Activated T-helper 1 cell treated with anti-CD3 and anti-CD28 coated beads, Interleukin-12 subunit alpha, Interleukin-12 subunit beta, Interleukin-2, Interleukin-4 antibody, amounts not matched to agents 30 ng/mL and 10 ng/mL and 1 ng/mL, durations not matched to agents 14 hours and 24 hours and 36 hours (primary cell): ENCODE measurements around the gene CACNG7. TPM values are rescaled to one million over a fixed set of nuclear protein-coding genes. Genes with fewer than 3 reads are reported as not detected.
"Not testable (repeated sequence)": the region's sequence is repeated elsewhere in the genome, so short reads cannot be mapped to it uniquely, and the experiment has no call there.

Experiments
- DNase-seq: peaks from one replicate; pipeline ENCODE4 v3.0.0; 2021; ENCODE audit warnings: low spot score
- H3K27ac Mint-ChIP-seq: one replicate; pipeline ENCODE4 v1.8.0; 2021; ENCODE audit warnings: mild to moderate bottlenecking, mixed read lengths
- H3K27me3 Mint-ChIP-seq: one replicate; pipeline ENCODE4 v1.8.0; 2022; ENCODE audit warnings: mild to moderate bottlenecking, moderate library complexity, mixed read lengths; ENCODE audit not compliant: insufficient read depth
- H3K36me3 Mint-ChIP-seq: one replicate; pipeline ENCODE4 v1.8.0; 2021; ENCODE audit warnings: low read depth, mixed read lengths
- H3K4me1 Mint-ChIP-seq: one replicate; pipeline ENCODE4 v1.8.0; 2021; ENCODE audit warnings: low read depth, mixed read lengths
- H3K4me3 Mint-ChIP-seq: one replicate; pipeline ENCODE4 v1.8.0; 2021; ENCODE audit warnings: mild to moderate bottlenecking, moderate library complexity, mixed read lengths
- H3K9me3 Mint-ChIP-seq: one replicate; pipeline ENCODE4 v1.8.0; 2021; ENCODE audit warnings: mixed read lengths
- intact Hi-C: fragments of 100-400 bp; cut with micrococcal nuclease; formaldehyde crosslinking; loops from one replicate; pipeline ENCODE4 v1.15.1; 2024
- total RNA-seq: library from RNA; stranded (reverse); gene quantifications from 2 replicates; pipeline ENCODE4 v1.2.3, GENCODE V29; 2022

Gene CACNG7
- total RNA-seq, 1 donor from 2014 or later: not detected

DNA sequence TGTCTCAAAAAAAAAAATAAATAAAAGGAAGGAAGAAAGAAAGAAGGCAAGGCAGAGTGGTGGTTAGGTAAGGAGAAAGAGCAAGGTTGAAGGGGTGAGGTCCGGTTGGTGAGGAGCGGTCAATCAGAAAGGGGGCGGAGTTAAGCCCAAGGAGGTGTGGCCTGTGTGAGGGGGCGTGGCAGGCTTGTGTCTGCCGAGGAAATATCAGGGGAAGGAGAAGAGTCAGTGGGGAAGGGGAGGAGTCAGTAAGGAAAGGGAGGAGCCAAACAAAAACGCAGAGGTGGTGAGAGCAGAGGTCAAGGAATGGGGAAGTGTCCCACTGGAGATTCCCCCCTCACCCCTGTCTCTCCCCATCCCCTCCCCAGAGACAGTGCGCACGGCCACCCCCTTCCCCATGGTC lies 5.9 kb downstream of the CACNG7 start:
- Mint-ChIP-seq H3K36me3 (no peaks in the 10 kb centered on the region), H3K4me3 (no peak overlapping the region), H3K4me1 (no peaks in the 10 kb centered on the region), H3K27ac (no peak overlapping the region), H3K9me3 (no peaks in the 10 kb centered on the region), H3K27me3 (peaks cover 14% of the 10 kb centered on the region)
- intact Hi-C loops: no loop called here
- no peak for DNase-seq

DNA sequence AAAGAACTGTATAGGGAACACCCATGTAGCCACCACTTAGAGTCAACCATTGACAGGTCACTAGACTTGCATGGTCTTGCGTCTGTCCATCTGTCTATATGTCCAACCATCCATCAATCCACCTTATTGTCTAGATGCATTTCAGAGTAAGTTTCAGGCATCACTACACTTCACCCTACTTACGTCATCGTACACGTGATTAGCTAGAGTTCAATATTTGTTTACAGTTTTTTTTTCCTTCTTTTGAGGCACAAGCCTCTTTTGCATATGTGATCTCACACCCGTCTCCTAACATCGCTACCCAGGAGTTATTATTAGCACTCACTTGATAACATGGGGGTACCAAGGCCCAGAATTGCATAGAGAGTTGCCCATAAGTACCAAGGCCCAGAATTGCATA lies 6.9 kb downstream of the CACNG7 start:
- H3K27ac Mint-ChIP-seq: no peak overlapping the region
- no peaks in the 10 kb centered on the region for H3K4me1 Mint-ChIP-seq
- H3K4me3 Mint-ChIP-seq: no peak overlapping the region
- no peaks in the 10 kb centered on the region for H3K9me3 Mint-ChIP-seq
- peaks cover 4% of the 10 kb centered on the region for H3K27me3 Mint-ChIP-seq
- intact Hi-C loops: no loop called here
- DNase-seq: no peak
- no peaks in the 10 kb centered on the region for H3K36me3 Mint-ChIP-seq

DNA sequence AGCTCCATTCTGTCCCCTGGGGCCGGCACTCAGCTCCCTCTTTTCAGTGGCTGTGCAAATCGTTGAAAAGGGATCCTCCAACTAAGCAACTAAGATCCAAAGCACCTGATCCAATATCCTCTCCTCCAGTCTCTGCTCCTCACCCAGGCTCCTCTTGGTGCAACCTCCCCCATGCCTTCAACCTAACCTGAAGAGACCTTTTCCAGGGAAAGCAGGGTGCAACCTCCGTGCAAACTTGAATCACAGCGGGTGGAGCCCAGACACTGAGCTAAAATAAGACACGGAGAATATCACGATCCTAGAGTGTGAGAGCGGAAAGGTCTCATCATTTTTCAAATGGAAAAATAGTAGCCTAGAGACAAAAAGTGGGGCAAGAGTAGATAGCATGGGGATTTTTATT lies 8.3 kb downstream of the CACNG7 start:
- Mint-ChIP-seq H3K4me1 (no peaks in the 10 kb centered on the region), H3K9me3 (no peaks in the 10 kb centered on the region), H3K27me3 (no peaks in the 10 kb centered on the region), H3K27ac (no peak overlapping the region), H3K36me3 (no peaks in the 10 kb centered on the region), H3K4me3 (no peak overlapping the region)
- intact Hi-C loops: no loop called here
- no peak for DNase-seq

DNA sequence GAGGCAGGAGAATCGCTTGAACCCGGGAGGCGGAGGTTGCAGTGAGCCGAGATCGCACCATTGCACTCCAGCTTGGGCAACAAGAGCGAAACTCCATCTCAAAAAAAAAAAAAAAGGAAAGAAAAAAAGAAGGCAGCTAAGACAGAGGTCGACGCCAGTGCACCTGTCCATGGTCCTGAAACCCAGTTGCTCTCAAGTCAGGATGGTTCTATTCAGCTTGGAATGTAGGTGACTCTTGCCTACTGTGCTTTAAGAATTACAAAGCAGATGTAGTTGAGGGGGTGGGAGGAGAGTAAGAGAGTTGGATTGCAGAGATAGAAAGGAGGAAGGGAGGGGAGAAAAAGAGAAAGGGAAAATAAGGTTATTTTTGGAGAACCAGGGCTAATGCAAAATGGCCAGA lies 18.7 kb downstream of the CACNG7 start:
- H3K9me3 Mint-ChIP-seq: peaks cover 11% of the 10 kb centered on the region
- H3K27ac Mint-ChIP-seq: no peak overlapping the region
- intact Hi-C loops: no loop called here
- DNase-seq: peak; percentile 14
- H3K4me3 Mint-ChIP-seq: no peak overlapping the region
- no peaks in the 10 kb centered on the region for H3K4me1 Mint-ChIP-seq
- no peaks in the 10 kb centered on the region for H3K27me3 Mint-ChIP-seq
- H3K36me3 Mint-ChIP-seq: no peaks in the 10 kb centered on the region

DNA sequence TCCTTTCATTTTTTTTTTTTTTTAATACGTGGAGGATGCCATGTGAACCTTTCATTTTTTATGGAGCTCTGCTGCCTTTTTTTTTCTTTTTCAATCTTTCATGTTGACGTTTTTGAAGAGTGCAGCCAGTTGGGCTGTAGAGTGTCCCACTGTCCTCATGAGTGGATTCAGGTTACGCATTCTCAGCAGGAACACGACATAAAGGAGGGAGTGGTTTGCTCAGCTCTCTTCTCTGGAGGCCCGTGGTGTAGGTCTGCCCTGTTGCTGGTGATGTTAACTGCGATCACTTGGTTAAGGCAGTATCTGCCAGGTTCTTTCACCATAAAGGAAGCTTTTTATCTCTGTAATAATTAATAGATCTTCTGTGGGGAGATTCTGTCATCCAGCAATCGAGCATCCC lies 27.0 kb downstream of the CACNG7 start:
- no peaks in the 10 kb centered on the region for H3K9me3 Mint-ChIP-seq
- no peak for DNase-seq
- H3K4me1 Mint-ChIP-seq: no peaks in the 10 kb centered on the region
- no peak overlapping the region for H3K27ac Mint-ChIP-seq
- no peak overlapping the region for H3K4me3 Mint-ChIP-seq
- intact Hi-C loops: no loop called here
- peaks cover 1% of the 10 kb centered on the region for H3K27me3 Mint-ChIP-seq
- H3K36me3 Mint-ChIP-seq: no peaks in the 10 kb centered on the region

DNA sequence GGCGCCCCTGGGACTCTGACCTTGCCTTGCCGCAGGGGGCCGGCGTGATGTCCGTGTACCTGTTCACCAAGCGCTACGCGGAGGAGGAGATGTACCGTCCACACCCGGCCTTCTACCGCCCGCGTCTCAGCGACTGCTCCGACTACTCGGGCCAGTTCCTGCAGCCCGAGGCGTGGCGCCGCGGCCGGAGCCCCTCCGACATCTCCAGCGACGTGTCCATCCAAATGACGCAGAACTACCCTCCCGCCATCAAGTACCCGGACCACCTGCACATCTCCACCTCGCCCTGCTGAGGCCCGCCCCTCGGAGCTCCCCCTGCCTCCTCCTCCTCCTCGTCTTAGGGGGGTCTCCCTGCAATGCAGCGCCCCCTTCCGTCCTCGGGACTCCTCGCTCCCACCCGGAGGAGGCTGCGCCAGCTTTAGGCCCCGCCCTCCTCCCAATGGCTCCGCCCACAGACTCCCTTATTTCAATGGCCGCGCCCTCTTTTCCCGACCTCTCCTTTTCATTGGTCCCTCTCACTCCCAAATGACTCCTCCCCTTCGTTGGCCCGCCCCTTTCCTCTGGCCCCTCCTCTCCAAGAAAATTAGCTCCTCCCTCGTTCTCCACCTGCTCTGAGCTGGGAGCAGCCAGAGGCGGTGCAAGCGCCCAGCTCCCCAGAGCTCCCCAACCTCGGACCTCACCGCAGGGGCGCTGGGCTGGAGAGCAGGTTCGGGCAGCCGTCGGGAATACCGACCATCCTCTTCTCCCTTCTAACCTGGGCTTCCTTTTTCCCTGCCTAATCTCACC lies 33.1 kb downstream of the CACNG7 start:
- intact Hi-C loops: no loop called here
- H3K27me3 Mint-ChIP-seq: peaks cover 15% of the 10 kb centered on the region
- H3K4me1 Mint-ChIP-seq: no peaks in the 10 kb centered on the region
- no peak for DNase-seq
- no peak overlapping the region for H3K4me3 Mint-ChIP-seq
- H3K36me3 Mint-ChIP-seq: no peaks in the 10 kb centered on the region
- H3K27ac Mint-ChIP-seq: no peak overlapping the region
- no peaks in the 10 kb centered on the region for H3K9me3 Mint-ChIP-seq

DNA sequence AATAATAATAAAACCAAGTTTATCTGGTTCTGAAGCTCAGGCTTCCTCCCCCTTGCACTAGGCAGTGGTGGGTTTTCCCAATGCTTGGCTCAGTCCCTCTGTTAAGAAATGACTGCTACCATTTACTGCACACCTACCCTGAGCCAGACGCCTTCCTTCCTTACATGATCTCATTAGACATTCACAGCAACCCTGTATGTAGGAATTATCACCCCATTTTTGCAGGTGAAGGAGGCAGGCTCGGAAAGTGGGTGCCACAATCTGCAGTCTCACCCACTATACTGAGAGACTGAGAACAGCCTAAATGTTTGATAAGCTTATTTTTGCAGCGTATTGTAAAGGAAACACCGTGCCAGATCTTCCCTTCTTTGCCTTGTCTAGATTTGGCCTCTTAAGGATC lies 35.3 kb downstream of the CACNG7 start:
- H3K36me3 Mint-ChIP-seq: no peaks in the 10 kb centered on the region
- H3K27me3 Mint-ChIP-seq: peaks cover 15% of the 10 kb centered on the region
- DNase-seq: no peak
- H3K4me1 Mint-ChIP-seq: no peaks in the 10 kb centered on the region
- no peak overlapping the region for H3K27ac Mint-ChIP-seq
- H3K4me3 Mint-ChIP-seq: no peak overlapping the region
- intact Hi-C loops: no loop called here
- H3K9me3 Mint-ChIP-seq: no peaks in the 10 kb centered on the region

DNA sequence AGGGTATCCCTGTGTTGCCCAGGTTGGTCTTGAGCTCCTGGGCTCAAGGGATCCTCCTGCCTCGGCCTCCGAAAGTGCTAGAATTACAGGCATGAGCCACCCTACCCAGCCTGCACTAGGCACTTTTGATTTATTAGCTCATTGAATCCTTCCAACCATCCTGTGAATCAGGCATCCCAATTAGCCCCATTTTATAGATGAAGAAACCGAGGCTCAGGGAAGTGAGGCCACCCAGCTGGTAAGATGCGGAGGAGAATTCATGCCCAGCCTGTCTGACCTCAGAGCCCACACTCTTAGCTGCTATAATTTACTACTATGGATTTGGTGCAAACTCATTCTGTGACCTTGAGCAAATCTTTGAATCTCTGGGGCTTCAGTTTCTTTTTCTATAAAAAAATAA lies 35.9 kb downstream of the CACNG7 start:
- DNase-seq: no peak
- H3K27ac Mint-ChIP-seq: no peak overlapping the region
- no peaks in the 10 kb centered on the region for H3K36me3 Mint-ChIP-seq
- no peak overlapping the region for H3K4me3 Mint-ChIP-seq
- no peaks in the 10 kb centered on the region for H3K4me1 Mint-ChIP-seq
- H3K9me3 Mint-ChIP-seq: no peaks in the 10 kb centered on the region
- peaks cover 15% of the 10 kb centered on the region for H3K27me3 Mint-ChIP-seq
- intact Hi-C loops: no loop called here

DNA sequence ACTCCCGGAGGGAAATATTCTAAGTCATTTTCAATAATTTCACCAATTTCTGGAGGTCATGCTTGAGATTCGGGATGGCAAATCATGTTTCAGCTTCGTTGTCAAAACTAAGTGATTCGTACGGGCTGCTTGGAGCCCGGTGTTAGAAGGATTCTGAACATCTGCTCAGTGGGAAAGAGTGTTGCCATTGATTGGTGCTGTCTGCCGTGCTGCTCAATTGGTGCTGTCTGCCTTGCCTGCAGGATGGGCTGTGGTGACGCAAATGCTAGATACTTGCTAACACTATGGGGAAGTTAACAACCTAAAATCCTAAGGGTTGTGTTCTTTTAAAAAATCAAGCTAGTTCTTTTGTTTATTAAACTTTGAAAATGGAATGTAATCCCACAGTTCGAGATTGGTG lies 36.4 kb downstream of the CACNG7 start:
- intact Hi-C loops: no loop called here
- Mint-ChIP-seq H3K36me3 (no peaks in the 10 kb centered on the region), H3K4me1 (no peaks in the 10 kb centered on the region), H3K9me3 (no peaks in the 10 kb centered on the region), H3K4me3 (no peak overlapping the region), H3K27ac (no peak overlapping the region), H3K27me3 (peaks cover 15% of the 10 kb centered on the region)
- no peak for DNase-seq

DNA sequence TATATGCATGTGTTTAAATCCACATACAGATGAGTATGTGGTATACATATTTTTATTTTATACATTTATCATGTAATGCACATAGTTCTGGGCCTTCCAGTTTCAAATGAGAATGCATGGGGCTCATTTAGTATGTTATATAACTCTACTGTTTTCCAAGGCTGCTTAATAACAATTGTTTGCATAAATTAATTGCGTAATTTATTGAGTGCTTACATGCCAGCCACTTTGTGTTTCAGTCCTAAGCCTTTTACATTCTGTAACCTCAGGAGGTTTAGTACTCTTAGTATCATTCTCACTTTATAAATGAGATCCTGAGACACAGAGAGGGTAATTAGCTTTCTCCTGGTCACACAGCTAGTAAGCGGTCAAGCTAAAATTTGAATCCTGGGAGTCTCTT lies 36.9 kb downstream of the CACNG7 start:
- peaks cover 13% of the 10 kb centered on the region for H3K27me3 Mint-ChIP-seq
- H3K36me3 Mint-ChIP-seq: no peaks in the 10 kb centered on the region
- H3K27ac Mint-ChIP-seq: no peak overlapping the region
- DNase-seq: no peak
- no peaks in the 10 kb centered on the region for H3K4me1 Mint-ChIP-seq
- no peak overlapping the region for H3K4me3 Mint-ChIP-seq
- intact Hi-C loops: no loop called here
- no peaks in the 10 kb centered on the region for H3K9me3 Mint-ChIP-seq

DNA sequence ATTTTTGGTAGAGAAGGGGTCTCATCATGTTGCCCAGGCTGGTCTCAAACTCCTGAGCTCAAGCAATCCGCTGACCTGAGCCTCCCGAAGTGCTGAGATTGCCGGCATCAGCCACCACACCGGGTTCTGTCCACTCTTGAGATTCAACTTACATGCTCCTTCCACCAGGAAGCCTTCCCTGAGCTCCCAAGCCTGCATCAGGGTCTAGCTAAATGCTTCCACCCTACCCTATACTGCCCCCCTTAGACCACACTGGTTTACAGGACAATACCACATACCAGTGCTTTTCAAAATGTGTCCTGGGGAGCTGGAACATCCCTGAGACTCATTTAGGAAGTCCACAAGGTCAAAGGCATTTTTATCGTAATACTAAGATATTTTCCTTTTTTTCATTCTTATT lies 38.5 kb downstream of the CACNG7 start:
- no peak overlapping the region for H3K4me3 Mint-ChIP-seq
- no peak for DNase-seq
- H3K27ac Mint-ChIP-seq: no peak overlapping the region
- H3K36me3 Mint-ChIP-seq: no peaks in the 10 kb centered on the region
- H3K4me1 Mint-ChIP-seq: no peaks in the 10 kb centered on the region
- peaks cover 9% of the 10 kb centered on the region for H3K27me3 Mint-ChIP-seq
- no peaks in the 10 kb centered on the region for H3K9me3 Mint-ChIP-seq
- intact Hi-C loops: no loop called here

DNA sequence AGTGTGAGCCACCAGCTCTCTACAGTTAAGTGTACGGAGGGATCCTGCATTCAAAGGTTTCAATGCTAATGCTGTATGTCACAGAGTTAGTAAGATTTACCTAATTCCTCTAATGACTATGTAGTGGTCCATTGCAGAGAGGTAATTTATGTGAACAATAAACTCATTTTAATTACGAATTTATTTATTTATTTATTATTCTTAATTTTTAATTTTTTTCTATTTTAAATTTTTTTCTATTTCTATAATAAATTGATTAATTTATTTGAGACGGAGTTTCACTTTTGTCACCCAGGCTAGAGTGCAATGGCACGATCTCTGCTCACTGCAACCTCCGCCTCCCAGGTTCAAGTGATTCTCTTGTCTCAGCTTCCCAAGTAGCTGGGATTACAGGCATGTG lies 39.5 kb downstream of the CACNG7 start:
- H3K27ac Mint-ChIP-seq, H3K4me1 Mint-ChIP-seq, intact Hi-C loops, H3K36me3 Mint-ChIP-seq, DNase-seq, H3K9me3 Mint-ChIP-seq, H3K27me3 Mint-ChIP-seq, H3K4me3 Mint-ChIP-seq: not testable (repeated sequence)

DNA sequence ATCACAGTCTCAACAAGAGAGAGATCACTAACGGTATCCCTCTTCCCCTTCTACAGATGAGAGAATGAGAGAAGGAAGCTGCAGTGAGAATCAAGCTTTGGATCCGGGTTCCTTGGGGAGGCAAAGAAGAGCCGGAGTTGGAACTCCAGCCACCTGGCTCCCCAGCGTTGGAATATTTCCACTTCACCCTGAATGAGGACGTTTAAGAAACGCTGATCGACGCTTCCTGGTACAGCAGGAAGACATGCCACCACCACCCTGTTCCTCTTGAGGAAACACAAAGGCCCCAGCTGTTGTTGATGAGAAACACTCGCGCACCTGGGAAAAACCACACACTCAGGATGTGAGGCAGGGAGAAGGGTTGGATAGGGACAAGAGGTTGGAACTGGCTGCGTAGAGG lies 42.4 kb downstream of the CACNG7 start:
- intact Hi-C loops: no loop called here
- H3K36me3 Mint-ChIP-seq: no peaks in the 10 kb centered on the region
- no peaks in the 10 kb centered on the region for H3K9me3 Mint-ChIP-seq
- DNase-seq: no peak
- H3K27me3 Mint-ChIP-seq: peaks cover 2% of the 10 kb centered on the region
- no peaks in the 10 kb centered on the region for H3K4me1 Mint-ChIP-seq
- no peak overlapping the region for H3K4me3 Mint-ChIP-seq
- H3K27ac Mint-ChIP-seq: no peak overlapping the region

DNA sequence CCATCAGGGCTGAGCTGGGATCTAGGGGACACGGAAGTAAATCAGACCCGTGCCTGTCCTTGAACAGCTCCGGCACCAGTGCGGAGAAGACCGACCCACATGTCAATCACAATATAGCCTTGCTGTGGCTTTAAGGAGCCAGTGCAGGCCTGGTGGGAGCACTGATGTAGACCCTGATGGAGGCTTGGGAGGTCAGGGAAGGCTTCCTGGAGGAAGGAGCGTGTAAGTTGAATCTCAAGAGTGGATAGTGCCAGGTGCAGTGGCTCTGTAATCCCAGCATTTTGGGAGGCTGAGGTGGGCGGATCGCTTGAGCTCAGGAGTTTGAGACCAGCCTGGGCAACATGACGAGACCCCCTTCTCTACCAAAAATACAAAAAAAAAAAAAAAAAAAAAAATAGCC lies 42.9 kb downstream of the CACNG7 start:
- H3K4me3 Mint-ChIP-seq: no peak overlapping the region
- H3K27me3 Mint-ChIP-seq: peaks cover 7% of the 10 kb centered on the region
- intact Hi-C loops: no loop called here
- no peaks in the 10 kb centered on the region for H3K9me3 Mint-ChIP-seq
- DNase-seq: no peak
- H3K36me3 Mint-ChIP-seq: no peaks in the 10 kb centered on the region
- no peak overlapping the region for H3K27ac Mint-ChIP-seq
- H3K4me1 Mint-ChIP-seq: no peaks in the 10 kb centered on the region
